ENCODE measurements around the gene ST3GAL3.

ST3GAL3 gene, protein sequence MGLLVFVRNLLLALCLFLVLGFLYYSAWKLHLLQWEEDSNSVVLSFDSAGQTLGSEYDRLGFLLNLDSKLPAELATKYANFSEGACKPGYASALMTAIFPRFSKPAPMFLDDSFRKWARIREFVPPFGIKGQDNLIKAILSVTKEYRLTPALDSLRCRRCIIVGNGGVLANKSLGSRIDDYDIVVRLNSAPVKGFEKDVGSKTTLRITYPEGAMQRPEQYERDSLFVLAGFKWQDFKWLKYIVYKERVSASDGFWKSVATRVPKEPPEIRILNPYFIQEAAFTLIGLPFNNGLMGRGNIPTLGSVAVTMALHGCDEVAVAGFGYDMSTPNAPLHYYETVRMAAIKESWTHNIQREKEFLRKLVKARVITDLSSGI

GRCh38 chr1:43707190-43708001 lies at the start of gene ST3GAL3:
TSS of gene ST3GAL3 (plus strand) at chr1:43707536. CDS start at chr1:43736263, 28,727 bp downstream.
- FAIRE-seq: no peak

- FAIRE-seq: no peak
These were observed 47.8 kb upstream of the ST3GAL3 start for GRCh38 chr1:43659212-43660166.

GRCh38 chr1:43660355-43660754 lies 47.0 kb upstream of the ST3GAL3 start:
- FAIRE-seq: no peak

DNA sequence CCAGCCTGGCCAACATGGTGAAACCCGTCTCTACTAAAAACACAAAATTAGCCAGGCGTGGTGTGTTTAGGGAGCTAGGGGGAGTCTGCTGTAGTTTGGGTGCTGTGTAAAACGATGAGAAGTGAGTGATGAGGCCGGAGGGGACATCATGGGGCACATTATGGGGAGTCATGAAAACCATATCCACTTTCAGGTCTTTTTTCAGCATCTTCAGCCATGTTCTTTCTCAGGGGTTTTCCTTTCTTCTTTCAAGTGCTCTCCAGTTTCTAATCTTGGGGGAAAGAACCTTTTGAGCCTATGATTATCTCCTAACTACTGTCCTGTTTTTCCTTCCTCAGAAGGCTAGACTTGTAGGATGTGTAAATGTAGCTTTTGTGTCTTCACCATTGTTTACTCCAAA lies 43.0 kb upstream of the ST3GAL3 start:
- no peak for FAIRE-seq

GRCh38 chr1:43666608-43667007 lies 40.7 kb upstream of the ST3GAL3 start:
- no peak for FAIRE-seq

GRCh38 chr1:43668956-43669355 lies 38.4 kb upstream of the ST3GAL3 start:
- FAIRE-seq: no peak

- FAIRE-seq: no peak
These were observed 37.5 kb upstream of the ST3GAL3 start for GRCh38 chr1:43669878-43670277.

- no peak for FAIRE-seq
These were observed 36.1 kb upstream of the ST3GAL3 start for GRCh38 chr1:43671193-43671592.

DNA sequence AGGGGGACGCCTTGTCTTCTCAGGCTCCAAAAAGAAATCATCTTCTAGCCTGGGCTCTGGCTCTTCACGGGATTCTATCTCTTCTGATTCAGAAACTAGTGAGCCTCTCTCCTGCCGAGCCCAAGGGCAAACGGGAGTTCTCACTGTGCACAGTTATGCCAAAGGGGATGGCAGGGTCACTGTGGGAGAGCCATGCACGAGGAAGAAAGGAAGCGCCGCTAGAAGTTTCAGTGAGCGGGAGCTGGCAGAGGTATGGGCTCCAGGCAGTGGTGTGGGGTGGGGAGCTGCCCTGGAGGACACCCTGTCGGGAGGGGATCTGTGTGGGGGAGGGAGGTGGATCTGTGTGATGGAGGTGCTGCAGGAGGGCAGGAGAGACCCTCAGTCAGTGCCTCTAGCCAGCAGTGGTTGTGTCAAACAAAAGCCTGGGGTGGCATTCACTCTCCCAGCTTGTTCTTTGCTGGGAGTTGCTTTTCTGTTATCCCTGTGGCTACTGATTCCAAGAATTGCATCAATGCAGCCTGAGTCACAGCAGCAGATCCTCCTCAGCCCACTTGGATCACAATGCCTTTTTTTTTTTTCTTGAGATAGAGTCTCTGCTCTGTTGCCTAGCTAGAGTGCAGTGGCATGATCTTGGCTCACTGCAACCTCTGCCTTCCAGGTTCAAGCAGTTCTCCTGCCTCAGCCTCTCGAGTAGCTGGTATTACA lies 35.6 kb upstream of the ST3GAL3 start:
- no peak for FAIRE-seq

DNA sequence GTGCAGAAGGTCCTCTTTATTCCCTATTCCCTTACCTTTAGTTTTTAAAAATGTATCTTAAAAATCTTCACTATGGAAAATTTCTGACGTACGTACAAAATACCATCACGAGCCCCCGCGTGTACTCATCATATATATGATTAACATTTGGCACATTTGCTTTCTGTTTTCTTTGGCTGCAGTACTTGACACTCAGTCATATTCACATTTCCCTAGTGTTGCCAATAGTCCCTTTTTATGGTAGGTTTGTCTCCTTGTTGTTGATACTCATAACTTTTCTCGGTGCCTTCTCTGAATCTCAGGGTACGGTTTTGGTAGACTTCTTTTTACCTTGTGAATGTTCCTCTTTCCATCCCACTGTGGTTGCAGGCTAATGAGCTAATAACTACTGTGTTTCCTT lies 34.1 kb upstream of the ST3GAL3 start:
- no peak for FAIRE-seq

DNA sequence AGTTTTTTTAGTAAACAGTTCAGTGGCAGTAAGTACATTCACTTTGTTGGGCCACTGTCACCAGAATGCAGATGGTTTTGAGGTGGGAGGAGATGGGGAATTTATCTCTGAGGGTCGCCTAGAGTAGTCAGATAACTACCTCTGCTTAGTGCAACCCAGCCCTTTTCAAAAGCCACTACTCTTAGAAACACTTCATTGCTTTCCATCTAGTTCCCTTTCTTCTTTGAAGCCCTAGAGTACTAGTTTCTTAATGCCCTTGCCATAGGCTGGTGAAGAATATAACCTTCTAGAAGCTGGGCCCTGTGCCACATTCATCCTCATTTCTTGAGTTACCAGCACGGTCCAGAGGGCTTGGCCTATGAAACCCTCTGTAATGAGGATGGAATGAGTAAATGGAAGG lies 28.4 kb upstream of the ST3GAL3 start:
- FAIRE-seq: no peak

DNA sequence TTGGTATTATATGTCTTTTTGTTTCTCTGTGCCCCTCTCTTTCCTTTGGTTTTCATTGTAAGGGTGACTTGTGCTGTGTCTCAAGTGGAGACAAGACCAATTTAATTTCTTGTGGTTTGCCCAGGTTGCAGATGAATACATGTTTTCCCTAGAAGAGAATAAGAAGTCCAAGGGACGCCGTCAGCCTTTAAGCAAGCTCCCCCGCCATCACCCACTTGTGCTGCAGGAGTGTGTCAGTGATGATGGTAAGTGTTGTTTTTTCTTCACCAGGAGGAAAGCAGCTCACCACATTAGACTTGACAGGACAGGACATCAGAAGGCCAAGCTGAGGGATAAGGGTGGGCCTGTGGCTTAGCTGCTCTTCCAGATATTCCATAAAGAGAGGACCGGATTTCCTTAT lies 23.8 kb upstream of the ST3GAL3 start:
- no peak for FAIRE-seq

DNA sequence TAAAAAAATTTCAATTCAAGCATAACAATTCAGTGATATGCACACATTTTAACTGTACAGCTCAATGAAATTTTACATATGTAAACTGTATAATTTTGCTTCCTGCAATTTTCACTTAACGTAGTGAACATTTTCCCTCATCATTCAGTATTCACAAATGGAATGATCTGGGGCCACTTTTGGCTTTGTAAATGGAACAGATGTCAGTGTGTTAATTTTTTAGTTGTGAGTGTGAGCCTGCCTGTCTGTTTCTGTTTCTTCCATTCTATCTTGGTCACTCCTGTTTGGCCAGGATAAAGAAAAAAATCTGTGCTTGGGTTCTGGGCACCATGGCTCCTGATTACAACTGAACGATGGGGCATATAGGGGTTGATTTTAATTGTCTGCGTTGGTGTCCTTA lies 20.5 kb upstream of the ST3GAL3 start:
- no peak for FAIRE-seq

DNA sequence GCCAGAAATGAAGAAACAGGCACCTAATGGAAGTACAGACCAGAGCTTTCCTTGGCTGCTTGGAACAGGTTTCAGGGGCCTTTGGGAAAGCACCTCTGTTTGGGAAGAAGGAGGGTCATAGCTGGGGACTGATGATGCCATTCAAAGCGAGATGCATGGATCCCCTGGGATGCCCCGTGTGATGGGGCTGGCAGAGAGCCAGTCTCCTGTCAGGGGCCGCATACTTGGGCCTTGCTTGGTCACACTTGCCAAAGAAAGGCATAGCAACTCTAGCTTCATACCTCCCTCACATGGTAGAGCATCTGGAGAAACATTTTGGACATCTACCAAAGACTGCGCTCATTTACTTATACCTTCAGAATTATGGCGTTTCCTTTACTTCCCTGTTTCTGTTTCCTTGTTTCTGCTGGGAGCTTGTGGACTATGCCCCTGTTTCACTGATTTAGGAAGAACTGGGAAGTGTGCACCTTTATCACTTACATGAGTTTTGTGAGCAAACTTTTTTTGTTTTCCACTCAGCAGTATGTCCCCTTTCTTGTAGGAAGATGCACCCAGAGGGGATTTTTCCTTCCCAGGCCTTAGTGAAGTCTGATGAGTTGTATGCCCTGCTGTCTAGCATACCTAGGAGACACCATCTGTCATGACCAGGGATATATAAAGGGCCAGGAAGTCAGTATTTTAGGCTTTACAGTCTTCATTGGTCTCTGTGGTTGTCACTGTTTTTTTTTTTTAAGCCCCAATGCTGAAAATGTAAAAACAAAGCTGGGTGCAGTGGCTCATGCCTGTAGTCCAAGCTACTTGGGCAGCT lies 19.8 kb upstream of the ST3GAL3 start:
- no peak for FAIRE-seq

DNA sequence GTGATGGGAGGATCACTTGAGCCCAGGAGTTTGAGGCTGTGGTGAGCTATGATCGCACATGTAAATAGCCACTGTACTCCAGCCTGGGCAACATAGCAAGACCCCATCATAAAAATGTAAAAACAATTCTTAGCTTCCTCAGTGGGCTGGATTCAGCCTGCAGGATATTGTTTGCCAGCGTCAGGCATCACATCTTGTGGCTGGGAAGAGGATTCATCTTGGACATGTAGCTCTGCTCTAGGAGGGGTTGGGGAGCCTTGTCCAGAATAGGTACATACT lies 19.3 kb upstream of the ST3GAL3 start:
- FAIRE-seq: no peak

DNA sequence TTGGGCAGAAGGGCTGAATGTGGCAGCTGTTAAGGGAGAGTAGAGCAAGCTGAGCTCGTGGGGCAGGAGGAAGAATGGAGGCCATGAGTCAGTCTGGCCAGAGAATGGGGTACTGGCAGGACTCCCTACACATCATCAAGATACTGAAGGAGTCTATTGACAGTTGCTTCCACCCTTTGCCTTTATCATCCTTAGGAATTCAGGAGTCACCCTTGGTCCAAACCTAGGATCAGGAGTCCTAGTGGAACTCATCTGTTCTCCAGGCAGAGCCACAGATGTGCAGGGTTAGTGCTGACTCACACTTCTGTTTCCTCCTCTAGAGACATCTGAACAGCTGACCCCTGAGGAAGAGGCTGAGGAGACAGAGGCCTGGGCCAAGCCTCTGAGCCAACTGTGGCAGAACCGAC lies 18.7 kb upstream of the ST3GAL3 start:
- no peak for FAIRE-seq

GRCh38 chr1:43689289-43689688 lies 18.0 kb upstream of the ST3GAL3 start:
- FAIRE-seq: no peak

GRCh38 chr1:43691871-43692815 lies 15.2 kb upstream of the ST3GAL3 start:
- FAIRE-seq: no peak

DNA sequence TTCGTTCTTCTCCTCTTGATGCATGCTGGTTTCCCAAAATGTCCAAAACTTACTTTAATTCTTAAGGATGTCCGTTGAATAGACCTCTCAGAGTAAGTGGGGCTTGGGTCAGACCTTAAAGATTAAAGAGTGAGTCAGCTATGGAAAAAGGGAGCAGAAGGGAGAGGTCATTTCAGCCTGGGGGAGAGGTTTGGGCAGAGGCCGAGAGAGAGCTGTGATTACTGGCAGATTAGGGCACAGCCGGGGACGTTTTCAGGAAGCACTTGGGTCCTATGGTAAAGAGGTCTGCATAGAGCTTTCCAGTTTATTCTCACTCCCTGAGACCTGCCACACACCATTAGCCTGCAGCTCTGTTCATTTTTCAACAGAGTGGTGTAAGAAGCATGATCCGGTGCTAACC lies 14.0 kb upstream of the ST3GAL3 start:
- FAIRE-seq: no peak

- no peak for FAIRE-seq
These were observed 8.1 kb upstream of the ST3GAL3 start for GRCh38 chr1:43699281-43699680.

- no peak for FAIRE-seq
These were observed 3.5 kb upstream of the ST3GAL3 start for GRCh38 chr1:43703836-43704235.

All from islet of Langerhans (tissue), 1 donor.